GM12891 (cell line): ENCODE measurements around the gene ITGA8.

Source experiments
- DNase-seq: peaks from one replicate; pipeline ENCODE4 v3.0.0; 2011; ENCODE audit warnings: low spot score; ENCODE audit not compliant: insufficient read length
- FAIRE-seq: peaks from 2 replicates; lab custom pipeline; 2011; peaks lifted over from hg19 to GRCh38; lab: Jason Lieb, UNC
- PAX5 ChIP-seq: IDR thresholded peaks from 2 replicates; pipeline ENCODE4 v1.6.1; 2011; ENCODE audit warnings: low read length, moderate library complexity, mild to moderate bottlenecking; ENCODE audit not compliant: insufficient read depth, severe bottlenecking
- POLR2A ChIP-seq: IDR thresholded peaks from 2 replicates; pipeline ENCODE4 v1.6.1; 2011; ENCODE audit warnings: low read depth, low read length, control low read depth
- POLR2AphosphoS5 ChIP-seq: IDR thresholded peaks from 2 replicates; pipeline ENCODE4 v1.6.1; 2011; ENCODE audit warnings: low read depth, low read length, control low read depth
- POU2F2 ChIP-seq: IDR thresholded peaks from 2 replicates; pipeline ENCODE4 v1.6.1; 2011; ENCODE audit warnings: low read depth, mild to moderate bottlenecking, control low read depth, low read length, moderate library complexity
- SPI1 ChIP-seq: IDR thresholded peaks from 2 replicates; pipeline ENCODE4 v1.6.1; 2011; ENCODE audit warnings: low read depth, low read length, control low read depth
- TAF1 ChIP-seq: IDR thresholded peaks from 2 replicates; pipeline ENCODE4 v1.6.1; 2011; ENCODE audit warnings: low read depth, low read length, control low read depth

The ITGA8 gene

GRCh38 chr10:15469111-15469510, 250.6 kb downstream of the ITGA8 start:
- FAIRE-seq (no peak), DNase-seq (no peak)
- TF ChIP-seq POLR2AphosphoS5 (no peak), PAX5 (no peak)

- DNase-seq (no peak), FAIRE-seq (no peak)
- TF ChIP-seq POLR2AphosphoS5, result no peak
- no peak for TF ChIP-seq POLR2A
- TF ChIP-seq SPI1, result no peak
- TF ChIP-seq POU2F2, result no peak
- no peak for TF ChIP-seq TAF1
- no peak for TF ChIP-seq PAX5
These were observed 255.3 kb downstream of the ITGA8 start for GRCh38 chr10:15464381-15464780.
